ENCODE data around the gene FOXF2.

Gene FOXF2

GRCh38 chr6:1392813-1393640 is 3.7 kb downstream of the FOXF2 start:
- DNase-seq: no peak

DNA sequence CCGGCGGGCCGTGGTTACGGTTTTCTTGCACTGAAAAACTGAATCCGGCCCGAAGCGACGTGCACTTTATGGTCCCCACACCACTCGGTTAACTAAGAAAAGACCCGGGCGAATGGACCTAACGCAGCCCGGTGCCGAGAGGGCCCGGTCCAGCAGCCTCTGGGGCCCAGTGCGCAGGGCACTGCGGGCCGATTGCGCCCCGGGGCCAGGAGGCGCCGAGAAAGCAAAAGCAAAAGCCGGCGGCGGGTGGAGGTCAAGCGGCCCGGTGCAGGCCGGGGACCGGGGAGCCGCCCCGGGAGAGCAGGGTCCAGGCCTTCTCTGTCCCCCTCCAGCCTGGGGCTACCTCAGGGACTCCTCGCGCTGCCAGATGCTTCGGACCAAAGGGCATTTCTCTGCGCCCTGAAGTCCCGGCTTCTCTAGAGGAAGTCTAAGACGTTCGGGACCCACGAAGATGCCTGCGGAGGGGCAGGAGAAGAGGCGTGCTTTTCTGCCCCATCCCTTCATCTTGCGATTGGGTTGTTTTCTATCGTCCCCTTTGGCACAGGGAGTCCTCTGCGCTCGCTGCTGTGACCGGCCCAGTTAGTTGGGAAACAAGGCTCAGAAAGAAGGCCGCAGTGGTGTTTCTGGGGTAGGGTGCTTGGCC is 4.4 kb downstream of the FOXF2 start:
- no peak for DNase-seq

DNA sequence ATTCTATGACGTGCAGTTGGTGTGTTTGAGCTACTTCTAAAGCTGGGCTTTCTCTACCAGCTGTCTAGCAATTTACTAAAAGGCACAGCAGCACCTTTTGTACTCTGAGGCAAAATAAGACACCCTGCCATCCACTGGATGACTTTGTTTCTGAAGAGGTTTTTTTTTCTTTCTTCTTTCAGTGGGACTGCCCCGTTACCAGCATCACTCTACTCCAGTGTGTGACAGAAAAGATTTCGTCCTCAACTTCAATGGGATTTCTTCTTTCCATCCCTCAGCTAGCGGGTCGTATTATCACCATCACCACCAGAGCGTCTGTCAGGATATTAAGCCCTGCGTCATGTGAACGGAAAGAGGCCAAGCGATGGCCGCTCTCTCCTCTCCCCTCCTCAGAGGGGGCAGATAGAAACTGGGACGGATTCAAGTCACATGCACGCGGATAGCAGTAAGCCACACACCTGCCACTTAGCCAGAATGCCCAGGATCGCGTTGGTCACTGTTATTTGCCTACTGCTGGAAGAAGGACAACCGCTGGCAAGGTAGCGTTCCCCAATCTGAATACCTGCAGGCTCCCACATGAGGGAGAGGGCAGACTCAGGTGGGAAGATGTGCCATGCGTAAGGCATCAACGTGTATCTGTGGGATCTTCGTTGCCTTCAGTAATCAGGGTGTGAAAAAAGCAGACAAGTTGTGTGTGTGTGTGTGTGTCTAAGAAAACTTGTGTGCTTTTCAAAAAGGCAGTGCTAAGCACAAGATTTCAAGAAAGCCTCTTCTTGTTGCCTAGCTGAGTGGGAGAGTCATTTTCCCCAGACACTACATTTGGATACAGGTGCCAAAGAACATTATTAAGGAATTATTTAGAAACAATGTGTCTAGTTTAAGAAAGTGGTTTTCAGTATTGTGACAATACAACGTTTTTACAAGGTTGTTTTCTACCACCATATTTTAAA is 5.4 kb downstream of the FOXF2 start:
- no peak for DNase-seq

- DNase-seq: no peak
These were observed 6.1 kb downstream of the FOXF2 start for GRCh38 chr6:1395506-1395905.

DNA sequence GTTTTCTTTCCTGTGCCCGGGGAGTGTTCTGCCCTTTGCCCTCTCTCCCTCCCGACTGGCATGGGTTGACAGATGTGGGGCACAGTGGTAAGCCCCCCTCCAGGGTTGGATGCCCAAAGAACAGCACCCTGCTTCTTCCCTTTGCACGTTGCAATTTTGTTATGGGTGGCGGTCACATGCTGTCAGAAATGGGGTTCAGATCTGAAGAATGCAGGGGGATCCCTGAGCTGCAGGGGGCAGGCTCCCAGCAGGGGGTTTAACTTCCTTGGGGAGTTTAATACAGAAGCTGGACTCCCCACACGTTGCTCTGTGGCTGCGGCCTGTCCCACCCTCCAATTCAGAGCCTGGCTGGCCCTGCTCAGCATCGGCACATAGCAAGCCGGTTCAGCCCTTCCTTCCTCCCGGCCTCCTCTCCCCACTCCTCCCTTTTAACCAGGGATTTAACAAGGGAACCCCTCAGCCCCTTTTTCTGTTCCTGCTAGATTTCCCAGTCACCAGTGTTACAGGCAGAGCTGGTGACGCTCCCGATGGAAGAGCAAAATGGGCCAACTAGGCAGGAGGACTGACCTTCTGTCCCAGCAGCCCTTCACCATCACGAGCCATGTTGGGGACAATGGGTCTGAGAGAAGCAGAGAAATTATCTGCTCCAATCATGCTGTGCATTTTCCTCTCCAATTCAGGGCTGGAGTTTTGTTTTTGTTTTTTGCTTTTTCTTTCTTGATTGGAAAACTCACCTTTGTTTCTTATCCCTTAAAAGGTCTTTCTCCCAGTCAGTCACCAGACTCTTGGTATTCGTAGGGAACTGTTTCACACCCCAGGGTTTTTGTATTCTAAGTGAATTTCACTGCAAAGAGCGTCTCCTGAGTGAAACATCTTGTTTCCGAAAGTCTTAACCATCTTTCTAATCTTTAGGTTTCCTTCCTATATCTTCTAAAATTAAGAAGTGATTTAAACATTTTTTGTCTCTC is 6.8 kb downstream of the FOXF2 start:
- DNase-seq: no peak

DNA sequence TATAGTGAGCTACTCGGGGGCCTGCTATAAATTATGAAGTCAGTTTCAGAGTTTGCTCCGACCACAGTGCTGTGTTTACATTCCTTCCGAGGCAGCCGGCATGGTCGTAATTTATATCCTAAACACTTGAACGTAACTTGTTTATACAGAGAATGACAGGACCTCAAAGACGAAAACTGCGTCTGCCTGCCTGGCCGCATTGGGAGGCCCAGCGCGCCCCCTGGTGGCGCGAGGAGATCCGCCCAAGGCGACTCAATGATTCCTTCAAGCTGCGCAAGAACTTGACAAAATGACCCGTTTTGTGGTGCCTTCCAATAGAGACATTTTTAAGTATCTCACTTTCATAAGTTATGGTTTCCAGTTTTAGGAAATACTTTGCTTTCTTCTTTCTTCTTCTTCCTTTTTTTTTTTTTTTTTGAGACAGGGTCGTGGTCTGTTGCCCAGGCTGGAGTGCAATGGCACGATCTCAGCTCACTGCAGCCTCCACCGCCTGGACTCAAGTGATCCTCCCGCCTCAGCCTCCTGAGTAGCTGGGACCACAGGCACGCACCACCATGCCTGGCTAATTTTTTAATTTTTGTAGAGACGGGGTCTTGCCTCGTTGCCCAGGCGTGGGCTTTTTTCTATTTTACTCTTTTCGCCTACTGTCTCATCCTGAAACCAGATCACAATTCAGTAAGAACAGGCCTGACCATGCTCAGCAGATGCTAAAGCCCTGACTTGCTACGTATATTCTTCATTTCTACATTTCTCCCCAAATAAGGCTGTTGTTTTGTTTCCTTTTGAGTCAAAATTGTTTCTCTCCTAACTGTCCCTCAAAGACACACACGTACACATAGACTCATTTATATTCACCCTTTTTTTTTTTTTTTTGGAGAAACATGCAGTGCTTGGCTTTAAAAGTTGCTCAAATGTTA is 7.8 kb downstream of the FOXF2 start:
- peak; percentile 34 to 62 (median 41) for DNase-seq

GRCh38 chr6:1399085-1399780 is 9.9 kb downstream of the FOXF2 start:
- DNase-seq: no peak

GRCh38 chr6:1400126-1400850 is 10.9 kb downstream of the FOXF2 start:
- no peak for DNase-seq

DNA sequence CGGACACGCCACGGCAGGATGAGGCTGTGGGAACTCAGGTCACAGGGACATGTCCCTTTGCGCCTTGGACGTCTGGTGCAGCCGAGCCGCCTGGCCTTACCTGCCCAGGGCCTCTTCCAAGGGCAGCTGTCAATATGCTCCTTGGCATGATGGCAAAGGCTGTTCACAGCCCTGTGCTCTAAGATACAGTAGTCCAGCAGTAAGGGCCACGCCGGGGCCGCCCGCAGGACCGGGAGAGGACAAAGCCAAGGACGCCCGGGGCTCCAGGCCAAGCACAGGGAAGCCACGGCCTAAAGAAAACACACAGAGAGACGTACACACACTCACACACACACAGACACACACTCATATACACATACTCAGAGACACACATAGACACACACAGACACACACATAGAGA is 13.0 kb downstream of the FOXF2 start:
- no peak for DNase-seq

GRCh38 chr6:1402868-1403267 is 13.5 kb downstream of the FOXF2 start:
- no peak for DNase-seq

DNA sequence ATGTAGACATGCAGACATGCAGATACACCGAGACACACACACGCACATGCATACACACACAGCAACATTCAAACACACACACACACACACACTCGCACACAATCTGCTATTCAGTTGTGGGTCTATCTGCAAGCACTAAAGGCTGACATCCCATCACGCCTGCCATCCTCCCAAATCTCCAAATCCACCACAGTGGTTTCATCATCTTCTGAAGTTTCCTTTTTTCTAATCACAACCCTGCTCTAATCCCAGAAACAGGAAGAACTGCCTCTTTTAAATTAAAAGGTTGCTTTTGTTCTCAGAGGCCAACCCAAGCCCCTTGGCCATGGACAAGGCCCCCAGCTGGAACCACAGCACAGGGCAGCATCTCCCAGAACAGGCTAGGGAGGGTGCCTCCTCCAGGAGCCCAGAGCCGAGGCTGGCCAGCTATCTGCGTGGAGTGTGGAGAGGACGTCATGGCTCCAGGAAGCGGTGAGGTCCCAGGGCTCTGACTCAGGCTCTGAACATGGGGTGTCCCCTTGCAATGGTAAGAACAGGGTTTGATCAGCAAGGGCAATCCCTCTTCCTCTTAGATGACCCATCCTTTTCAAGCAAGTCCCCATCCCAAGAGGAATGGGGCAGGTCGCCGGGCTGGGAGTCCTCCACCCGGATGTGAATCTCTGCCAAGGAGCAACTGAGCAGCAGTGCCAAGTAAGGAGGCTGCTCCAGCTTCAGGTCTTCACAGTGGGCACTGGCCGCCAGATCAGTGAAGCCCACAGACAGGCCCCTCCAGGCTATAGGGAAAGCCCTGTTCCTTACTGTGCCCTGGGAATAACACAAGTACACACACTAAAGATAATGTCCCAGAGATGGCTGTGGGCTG is 14.7 kb downstream of the FOXF2 start:
- DNase-seq: no peak

DNA sequence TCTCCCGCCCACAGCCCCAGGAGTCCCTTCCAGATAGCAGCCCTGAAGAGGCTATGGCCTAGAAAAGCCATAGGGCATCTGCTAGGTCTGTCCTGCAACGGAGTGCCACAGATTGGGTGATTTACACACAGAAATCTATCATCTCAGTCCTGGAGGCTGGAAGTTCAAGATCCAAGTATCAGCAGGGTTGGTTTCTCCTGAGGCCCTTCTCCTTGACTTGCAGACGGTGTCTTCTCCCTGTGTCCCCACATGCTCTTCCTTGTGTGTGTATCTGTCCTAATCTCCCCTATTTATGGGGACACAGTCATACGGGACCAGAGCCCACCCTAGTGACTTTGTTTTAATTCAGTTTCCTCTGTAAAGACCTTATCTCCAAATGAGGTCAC is 15.3 kb downstream of the FOXF2 start:
- no peak for DNase-seq

DNA sequence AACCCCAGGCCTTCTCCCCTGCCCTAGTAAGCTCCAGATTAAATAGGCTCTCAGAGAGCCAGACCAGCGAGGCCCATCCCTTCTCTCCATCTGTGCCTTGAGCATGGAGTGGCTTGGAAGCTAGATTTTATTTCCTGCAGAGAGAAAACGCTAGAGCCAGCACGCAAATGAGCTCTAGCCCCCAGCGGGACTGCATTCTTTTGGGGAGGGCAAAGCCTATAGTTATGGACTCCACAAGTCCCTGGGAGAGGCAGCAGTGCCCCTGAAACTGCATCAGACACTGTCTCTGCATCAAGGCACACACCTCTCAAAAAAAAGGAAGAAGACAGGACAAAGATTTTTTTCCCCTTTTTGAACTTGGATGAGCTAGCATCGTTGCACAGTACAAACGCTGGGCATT is 15.8 kb downstream of the FOXF2 start:
- no peak for DNase-seq

DNA sequence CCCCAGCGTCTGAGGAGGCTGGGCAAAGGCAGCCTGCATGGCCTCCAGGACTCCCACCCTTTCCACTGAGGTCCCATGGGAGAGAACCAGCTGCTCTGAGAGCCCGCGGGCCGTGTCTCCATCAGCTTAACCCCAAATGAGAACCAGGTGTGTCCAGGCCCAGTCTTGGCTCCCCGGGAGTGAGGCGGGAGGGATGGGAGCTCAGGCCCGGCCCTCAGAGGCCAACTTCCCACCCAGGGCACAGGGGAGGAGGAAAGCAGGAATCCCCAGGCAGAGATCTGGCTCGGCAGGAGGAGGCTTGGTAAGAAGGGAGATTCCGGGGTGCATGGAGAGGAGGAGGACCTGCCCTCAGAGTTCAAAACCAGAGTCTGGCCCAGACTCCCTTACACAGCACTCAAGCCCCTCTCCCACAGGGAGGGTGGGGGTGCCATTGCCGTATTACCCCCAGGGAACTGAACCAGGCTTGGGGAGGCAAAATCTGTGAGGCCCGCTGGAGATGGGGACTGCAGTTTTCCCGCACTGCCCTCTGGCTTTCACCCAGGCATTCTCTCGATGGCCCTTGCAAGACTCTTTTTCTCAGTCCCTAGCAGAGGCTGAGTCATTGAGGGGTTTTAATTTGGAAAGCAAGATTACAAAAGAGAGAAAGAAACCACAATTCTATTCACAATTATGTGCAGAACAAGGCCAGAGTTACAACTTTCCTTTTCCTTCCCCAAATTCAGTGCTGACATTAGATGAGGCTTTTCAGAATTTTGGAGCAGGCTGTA is 17.1 kb downstream of the FOXF2 start:
- no peak for DNase-seq

GRCh38 chr6:1407499-1407990 is 18.2 kb downstream of the FOXF2 start:
- no peak for DNase-seq

- DNase-seq: no peak
These were observed 20.5 kb downstream of the FOXF2 start for GRCh38 chr6:1409774-1410465.

- DNase-seq: no peak
These were observed 23.5 kb downstream of the FOXF2 start for GRCh38 chr6:1412901-1413300.

All from activated naive CD4-positive, alpha-beta T cell (primary cell).